Skeletal muscle satellite cell (primary cell): Measurements from ENCODE around the gene CDHR5.
"Not testable (repeated sequence)": the region's sequence is repeated elsewhere in the genome, so short reads cannot be mapped to it uniquely, and the experiment has no call there.

Experiments used
- H3K27me3 ChIP-seq: 2 replicates; pipeline ENCODE4 v1.7.0; 2013; ENCODE audit warnings: low read length; ENCODE audit not compliant: control insufficient read depth, insufficient read depth
- H3K36me3 ChIP-seq: 2 replicates; pipeline ENCODE4 v1.7.0; 2013; ENCODE audit warnings: mild to moderate bottlenecking, control low read depth, low read length; ENCODE audit not compliant: insufficient read depth
- H3K4me1 ChIP-seq: 2 replicates; pipeline ENCODE4 v1.7.0; 2013; ENCODE audit warnings: low read length; ENCODE audit not compliant: control insufficient read depth, insufficient read depth
- H3K4me2 ChIP-seq: 2 replicates; pipeline ENCODE4 v1.7.0; 2013; ENCODE audit warnings: mild to moderate bottlenecking, low read length
- H3K4me3 ChIP-seq: 2 replicates; pipeline ENCODE4 v1.7.0; 2013; ENCODE audit warnings: low read length
- H3K9ac ChIP-seq: 2 replicates; pipeline ENCODE4 v1.7.0; 2013; ENCODE audit warnings: mild to moderate bottlenecking, low read depth, low read length, moderate library complexity
- H3K9me3 ChIP-seq: replicated peaks from 2 replicates; pipeline ENCODE4 v1.7.0; 2013; ENCODE audit warnings: mild to moderate bottlenecking, control low read depth, low read length

CDHR5 gene

GRCh38 chr11:656866-657265 lies 32.1 kb upstream of the CDHR5 start:
- H3K9ac ChIP-seq: no peak overlapping the region
- no peaks in the 10 kb centered on the region for H3K27me3 ChIP-seq
- H3K4me1 ChIP-seq: no peaks in the 10 kb centered on the region
- H3K9me3 ChIP-seq: no peaks in the 10 kb centered on the region
- H3K4me3 ChIP-seq: no peak overlapping the region
- H3K4me2 ChIP-seq: no peak overlapping the region
- peaks cover 29% of the 10 kb centered on the region for H3K36me3 ChIP-seq

GRCh38 chr11:656426-656825 lies 31.7 kb upstream of the CDHR5 start:
- H3K9me3 ChIP-seq: no peaks in the 10 kb centered on the region
- no peaks in the 10 kb centered on the region for H3K4me1 ChIP-seq
- H3K9ac ChIP-seq: no peak overlapping the region
- no peak overlapping the region for H3K4me2 ChIP-seq
- no peak overlapping the region for H3K4me3 ChIP-seq
- peaks cover 29% of the 10 kb centered on the region for H3K36me3 ChIP-seq
- no peaks in the 10 kb centered on the region for H3K27me3 ChIP-seq

- no peak overlapping the region for H3K4me2 ChIP-seq
- no peak overlapping the region for H3K4me3 ChIP-seq
- no peaks in the 10 kb centered on the region for H3K27me3 ChIP-seq
- peaks cover 22% of the 10 kb centered on the region for H3K36me3 ChIP-seq
- no peaks in the 10 kb centered on the region for H3K4me1 ChIP-seq
- no peaks in the 10 kb centered on the region for H3K9me3 ChIP-seq
- H3K9ac ChIP-seq: no peak overlapping the region
Observed at GRCh38 chr11:655036-655726, 30.4 kb upstream of the CDHR5 start.

GRCh38 chr11:654444-654843 lies 29.7 kb upstream of the CDHR5 start:
- H3K27me3 ChIP-seq, H3K4me2 ChIP-seq, H3K9me3 ChIP-seq, H3K9ac ChIP-seq, H3K4me1 ChIP-seq, H3K4me3 ChIP-seq: not testable (repeated sequence)
- peaks cover 23% of the 10 kb centered on the region for H3K36me3 ChIP-seq

GRCh38 chr11:653837-654236 lies 29.1 kb upstream of the CDHR5 start:
- no peaks in the 10 kb centered on the region for H3K9me3 ChIP-seq
- H3K4me2 ChIP-seq: no peak overlapping the region
- H3K4me1 ChIP-seq: no peaks in the 10 kb centered on the region
- no peak overlapping the region for H3K4me3 ChIP-seq
- H3K9ac ChIP-seq: no peak overlapping the region
- peaks cover 23% of the 10 kb centered on the region for H3K36me3 ChIP-seq
- no peaks in the 10 kb centered on the region for H3K27me3 ChIP-seq

GRCh38 chr11:653136-653535 lies 28.4 kb upstream of the CDHR5 start:
- H3K9me3 ChIP-seq, H3K4me3 ChIP-seq, H3K9ac ChIP-seq, H3K27me3 ChIP-seq, H3K4me2 ChIP-seq, H3K4me1 ChIP-seq: not testable (repeated sequence)
- peaks cover 17% of the 10 kb centered on the region for H3K36me3 ChIP-seq

GRCh38 chr11:650482-650881 lies 25.7 kb upstream of the CDHR5 start:
- H3K4me3 ChIP-seq: no peak overlapping the region
- peaks cover 11% of the 10 kb centered on the region for H3K36me3 ChIP-seq
- H3K9me3 ChIP-seq: no peaks in the 10 kb centered on the region
- no peaks in the 10 kb centered on the region for H3K4me1 ChIP-seq
- no peaks in the 10 kb centered on the region for H3K27me3 ChIP-seq
- H3K9ac ChIP-seq: no peak overlapping the region
- no peak overlapping the region for H3K4me2 ChIP-seq

GRCh38 chr11:647672-648158 lies 23.0 kb upstream of the CDHR5 start:
- H3K9ac ChIP-seq, H3K4me3 ChIP-seq, H3K4me2 ChIP-seq, H3K4me1 ChIP-seq, H3K9me3 ChIP-seq, H3K27me3 ChIP-seq: not testable (repeated sequence)
- H3K36me3 ChIP-seq: peaks cover 15% of the 10 kb centered on the region

GRCh38 chr11:646214-646613 lies 21.5 kb upstream of the CDHR5 start:
- Histone ChIP-seq H3K4me3 (no peak overlapping the region), H3K4me1 (no peaks in the 10 kb centered on the region), H3K27me3 (no peaks in the 10 kb centered on the region), H3K36me3 (peaks cover 24% of the 10 kb centered on the region), H3K9me3 (no peaks in the 10 kb centered on the region), H3K9ac (no peak overlapping the region), H3K4me2 (no peak overlapping the region)

- H3K36me3 ChIP-seq: peaks cover 24% of the 10 kb centered on the region
- no peak overlapping the region for H3K4me3 ChIP-seq
- no peak overlapping the region for H3K4me2 ChIP-seq
- H3K4me1 ChIP-seq: no peaks in the 10 kb centered on the region
- no peaks in the 10 kb centered on the region for H3K27me3 ChIP-seq
- no peaks in the 10 kb centered on the region for H3K9me3 ChIP-seq
- no peak overlapping the region for H3K9ac ChIP-seq
Observed at GRCh38 chr11:645536-645935, 20.8 kb upstream of the CDHR5 start.

- no peak overlapping the region for H3K9ac ChIP-seq
- H3K9me3 ChIP-seq: no peaks in the 10 kb centered on the region
- H3K4me1 ChIP-seq: no peaks in the 10 kb centered on the region
- no peak overlapping the region for H3K4me2 ChIP-seq
- peaks cover 19% of the 10 kb centered on the region for H3K36me3 ChIP-seq
- H3K27me3 ChIP-seq: no peaks in the 10 kb centered on the region
- no peak overlapping the region for H3K4me3 ChIP-seq
Observed at GRCh38 chr11:643849-644738, 19.3 kb upstream of the CDHR5 start.
